Thoracic aorta (tissue), 2 donors: ENCODE measurements around the gene KLF6. TPM values are rescaled to one million over a fixed set of nuclear protein-coding genes. Genes with fewer than 3 reads are reported as not detected.
A peak's percentile ranks its signal among the peaks of the same experiment; 100 is the strongest.

Experiments used
- ATAC-seq: fragments of 150-250 bp; one replicate; pipeline ENCODE4 v1.8.0; 2017; ENCODE audit warnings: low read depth; ENCODE audit not compliant: insufficient number of reproducible peaks, low FRiP score
- DNase-seq: peaks from one replicate; pipeline ENCODE4 v3.0.0-alpha.2; 2020; ENCODE audit warnings: low spot score
- H3K27ac ChIP-seq, 2 donors: fragments of 200-600 bp; sonication (generic); 1 replicate in 1 of 2; 2 replicates in 1 of 2; pipeline ENCODE4 v1.5.1; 2016; ENCODE audit warnings: mild to moderate bottlenecking in 2 of 2, moderate library complexity in 2 of 2
- H3K27me3 ChIP-seq: fragments of 200-600 bp; sonication (generic); replicated peaks from 2 replicates; pipeline ENCODE4 v1.6.0; 2016; ENCODE audit warnings: mild to moderate bottlenecking; ENCODE audit not compliant: insufficient read depth
- H3K36me3 ChIP-seq: fragments of 200-600 bp; sonication (generic); one replicate; pipeline ENCODE4 v1.5.1; 2016
- H3K4me1 ChIP-seq, 2 donors: fragments of 200-600 bp; sonication (generic); 1 replicate in 1 of 2; 2 replicates in 1 of 2; pipeline versions ENCODE4 v1.5.1 to v1.6.0; 2016; ENCODE audit warnings: low read depth in 2 of 2, mild to moderate bottlenecking in 1 of 2; ENCODE audit not compliant: control insufficient read depth in 1 of 2
- H3K4me3 ChIP-seq: fragments of 200-600 bp; sonication (generic); 2 replicates; pipeline ENCODE4 v1.5.1; 2016; ENCODE audit warnings: mild to moderate bottlenecking
- H3K9me3 ChIP-seq: fragments of 200-600 bp; sonication (generic); 2 replicates; pipeline ENCODE4 v1.5.1; 2016
- total RNA-seq, 2 donors: library from RNA; depleted of rRNA; stranded (reverse); fragments of >200 nt; gene quantifications; one replicate each; pipeline versions ENCODE4 v1.1.0 to v1.2.3, GENCODE V29; 2016
- TF ChIP-seq, protein P1 (sequence below): fragments of 200-600 bp; sonication (generic); IDR thresholded peaks from one replicate; pipeline ENCODE4 v1.5.1; 2019; ENCODE audit warnings: antibody characterized with exemption

The KLF6 gene
- total RNA-seq, 2 donors from 2014 or later: 170 to 201 TPM

DNA sequence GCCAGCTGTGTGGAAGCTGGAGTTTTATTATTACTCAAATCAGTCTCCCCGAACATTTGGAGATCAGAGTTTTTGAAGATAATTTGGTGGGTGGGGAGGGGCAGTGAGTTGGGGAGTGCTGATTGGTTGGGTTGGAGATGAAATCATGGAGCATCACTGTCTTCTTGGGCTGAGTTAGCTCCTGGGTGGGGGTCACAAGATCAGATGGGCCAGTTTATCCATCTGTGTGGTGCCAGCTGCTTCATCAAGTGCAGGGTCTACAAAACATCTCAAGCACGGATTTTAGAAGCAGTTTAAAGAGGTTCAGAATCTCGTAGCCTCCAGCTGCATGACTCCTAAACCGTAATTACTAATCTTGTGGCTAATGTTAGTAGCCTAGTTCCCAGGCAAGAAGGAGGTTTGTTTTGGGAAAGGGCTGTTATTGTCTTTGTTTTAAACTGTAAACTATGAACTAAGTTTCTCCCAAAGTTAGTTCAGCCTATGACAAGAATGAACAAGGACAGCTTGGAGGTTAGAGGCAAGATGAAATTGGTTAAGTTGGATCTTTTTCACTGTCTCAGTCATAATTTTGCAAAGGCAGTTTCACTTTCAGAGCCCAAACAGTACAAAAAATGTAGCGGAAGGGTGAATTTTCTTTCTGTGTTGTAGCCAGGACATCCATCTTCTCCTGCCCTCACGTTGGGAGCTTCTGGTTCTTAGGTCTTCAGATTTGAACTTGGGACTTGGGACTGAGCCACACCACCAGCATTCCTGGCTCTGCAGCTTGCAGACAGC, 43.1 kb downstream of the KLF6 start:
- peak overlapping the region; percentile 58 for H3K4me3 ChIP-seq
- peak overlapping the region; percentile 45 to 74 for H3K27ac ChIP-seq
- H3K27me3 ChIP-seq: no peaks in the 10 kb centered on the region

DNA sequence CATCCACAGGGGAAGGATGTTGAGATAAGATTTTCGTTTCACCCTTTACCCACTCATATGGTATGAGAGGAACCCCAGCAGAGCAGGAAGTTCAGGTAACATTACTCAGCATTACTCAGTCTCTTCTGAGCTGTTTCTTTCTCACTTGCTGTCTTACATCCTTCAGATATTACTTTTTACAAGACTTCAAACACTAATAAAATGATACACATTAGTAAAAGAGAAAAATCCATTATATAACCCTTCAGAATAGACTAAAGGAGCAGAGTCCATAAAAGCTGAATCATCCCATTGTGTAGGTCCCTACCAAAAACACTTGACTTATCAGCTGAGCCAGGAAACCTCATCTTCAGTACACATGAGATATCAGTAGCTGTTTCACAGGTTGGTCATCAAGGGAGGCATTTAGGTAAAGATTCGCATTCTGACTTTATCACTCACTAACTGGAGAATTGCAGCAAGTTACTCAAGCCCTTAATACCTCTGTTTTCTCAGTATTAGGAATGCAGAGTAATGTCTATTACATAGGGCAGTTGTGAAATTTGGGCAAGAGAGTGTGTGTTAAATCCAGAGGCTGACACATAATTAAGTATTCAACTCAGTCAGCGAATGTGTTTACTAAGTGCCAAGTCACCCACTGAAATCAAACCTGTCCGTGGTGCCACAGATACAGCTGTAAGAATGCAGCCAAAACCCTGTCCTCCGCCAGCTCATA, 44.7 kb downstream of the KLF6 start:
- Histone ChIP-seq H3K27ac (no peak overlapping the region), H3K36me3 (no peaks in the 10 kb centered on the region), H3K9me3 (no peaks in the 10 kb centered on the region), H3K4me1 (peaks cover 4 to 12% of the 10 kb centered on the region in 2 donors), H3K27me3 (no peaks in the 10 kb centered on the region), H3K4me3 (no peak overlapping the region)
- TF ChIP-seq, protein P1, sequence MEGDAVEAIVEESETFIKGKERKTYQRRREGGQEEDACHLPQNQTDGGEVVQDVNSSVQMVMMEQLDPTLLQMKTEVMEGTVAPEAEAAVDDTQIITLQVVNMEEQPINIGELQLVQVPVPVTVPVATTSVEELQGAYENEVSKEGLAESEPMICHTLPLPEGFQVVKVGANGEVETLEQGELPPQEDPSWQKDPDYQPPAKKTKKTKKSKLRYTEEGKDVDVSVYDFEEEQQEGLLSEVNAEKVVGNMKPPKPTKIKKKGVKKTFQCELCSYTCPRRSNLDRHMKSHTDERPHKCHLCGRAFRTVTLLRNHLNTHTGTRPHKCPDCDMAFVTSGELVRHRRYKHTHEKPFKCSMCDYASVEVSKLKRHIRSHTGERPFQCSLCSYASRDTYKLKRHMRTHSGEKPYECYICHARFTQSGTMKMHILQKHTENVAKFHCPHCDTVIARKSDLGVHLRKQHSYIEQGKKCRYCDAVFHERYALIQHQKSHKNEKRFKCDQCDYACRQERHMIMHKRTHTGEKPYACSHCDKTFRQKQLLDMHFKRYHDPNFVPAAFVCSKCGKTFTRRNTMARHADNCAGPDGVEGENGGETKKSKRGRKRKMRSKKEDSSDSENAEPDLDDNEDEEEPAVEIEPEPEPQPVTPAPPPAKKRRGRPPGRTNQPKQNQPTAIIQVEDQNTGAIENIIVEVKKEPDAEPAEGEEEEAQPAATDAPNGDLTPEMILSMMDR: no peak
- DNase-seq (no peak), ATAC-seq (no peak)

More for the DNA sequence above, 43.1 kb downstream of the KLF6 start:
- ATAC-seq (no peak), DNase-seq (no peak)
- Histone ChIP-seq H3K9me3 (no peaks in the 10 kb centered on the region), H3K36me3 (no peaks in the 10 kb centered on the region), H3K4me1 (peaks cover 4 to 15% of the 10 kb centered on the region in 2 donors)
- TF ChIP-seq, protein P1: no peak

DNA sequence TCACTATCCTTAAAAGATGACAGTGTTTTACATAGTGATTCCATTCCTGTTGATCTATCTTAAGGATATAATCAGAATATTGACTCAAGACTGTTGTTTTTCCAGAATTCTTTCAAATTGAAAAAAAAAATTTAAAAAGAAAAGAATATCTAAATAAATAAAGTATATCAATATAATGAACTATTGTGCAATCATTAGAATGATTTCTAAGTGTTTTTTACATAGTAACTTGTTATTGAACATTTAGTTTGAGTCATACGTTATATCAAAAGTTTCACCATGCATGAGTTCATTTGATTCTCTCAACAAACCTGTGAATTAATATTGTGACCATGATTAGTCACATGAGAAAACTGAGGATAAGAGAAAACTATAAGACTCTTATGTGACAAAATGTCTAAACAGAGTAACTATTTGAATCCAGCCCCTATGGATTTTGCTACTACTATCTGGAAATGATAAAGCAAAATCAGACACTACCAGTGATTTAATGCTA, 46.1 kb downstream of the KLF6 start:
- H3K9me3 ChIP-seq: no peaks in the 10 kb centered on the region
- H3K36me3 ChIP-seq: no peaks in the 10 kb centered on the region
- ATAC-seq (no peak), DNase-seq (no peak)
- H3K27ac ChIP-seq: no peak overlapping the region
- H3K4me3 ChIP-seq: no peak overlapping the region
- TF ChIP-seq, protein P1: no peak
- H3K4me1 ChIP-seq: peaks cover 4 to 12% of the 10 kb centered on the region in 2 donors
- H3K27me3 ChIP-seq: no peaks in the 10 kb centered on the region

DNA sequence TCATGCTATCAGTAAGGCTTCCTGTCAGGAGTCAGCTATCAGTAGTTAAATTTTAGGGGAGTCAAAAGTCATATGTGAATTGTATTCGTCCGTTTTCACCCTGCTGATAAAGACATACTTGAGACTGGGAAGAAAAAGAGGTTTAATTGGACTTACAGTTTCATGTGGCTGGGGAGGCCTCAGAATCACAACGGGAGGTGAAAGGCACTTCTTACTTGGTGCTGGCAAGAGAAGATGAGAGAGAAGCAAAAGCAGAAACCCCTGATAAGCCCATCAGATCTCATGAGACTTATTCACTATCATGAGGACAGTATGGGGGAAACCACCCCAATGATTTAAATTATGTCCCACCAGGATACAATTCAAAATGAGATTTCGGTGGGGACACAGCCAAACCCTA, 47.1 kb downstream of the KLF6 start:
- no peak overlapping the region for H3K27ac ChIP-seq
- DNase-seq: no peak
- no peak for ATAC-seq
- H3K4me1 ChIP-seq: peaks cover 4 to 12% of the 10 kb centered on the region in 2 donors
- H3K36me3 ChIP-seq: no peaks in the 10 kb centered on the region
- no peak overlapping the region for H3K4me3 ChIP-seq
- TF ChIP-seq, protein P1: no peak
- no peaks in the 10 kb centered on the region for H3K27me3 ChIP-seq
- H3K9me3 ChIP-seq: no peaks in the 10 kb centered on the region

DNA sequence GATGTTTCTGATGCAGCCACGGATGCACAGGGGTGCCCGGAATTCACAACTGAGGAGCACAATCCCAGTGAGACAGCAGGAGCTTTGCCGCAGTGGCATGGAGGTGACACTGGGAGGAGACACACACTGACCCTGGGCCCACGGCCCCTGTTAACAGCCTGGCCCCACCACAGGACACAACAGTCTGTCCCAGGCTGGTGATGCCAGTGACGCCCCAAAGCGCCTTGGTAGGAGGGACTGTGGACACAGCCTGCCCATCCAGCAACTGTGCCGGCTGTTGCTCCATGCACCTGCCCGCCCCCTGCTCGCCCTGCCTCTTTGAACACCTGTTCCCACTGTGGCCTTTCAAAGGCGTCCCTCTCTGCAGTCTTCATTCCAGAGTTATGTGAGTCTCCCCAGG, 49.8 kb downstream of the KLF6 start:
- ATAC-seq: no peak
- Histone ChIP-seq H3K36me3 (no peaks in the 10 kb centered on the region), H3K9me3 (no peaks in the 10 kb centered on the region), H3K27ac (no peak overlapping the region), H3K4me3 (no peak overlapping the region), H3K4me1 (peaks cover 0 to under 1% of the 10 kb centered on the region in 2 donors), H3K27me3 (no peaks in the 10 kb centered on the region)
- DNase-seq: no peak
- TF ChIP-seq, protein P1: no peak
